Measurements from ENCODE around the gene PRKCA.

The PRKCA gene

DNA sequence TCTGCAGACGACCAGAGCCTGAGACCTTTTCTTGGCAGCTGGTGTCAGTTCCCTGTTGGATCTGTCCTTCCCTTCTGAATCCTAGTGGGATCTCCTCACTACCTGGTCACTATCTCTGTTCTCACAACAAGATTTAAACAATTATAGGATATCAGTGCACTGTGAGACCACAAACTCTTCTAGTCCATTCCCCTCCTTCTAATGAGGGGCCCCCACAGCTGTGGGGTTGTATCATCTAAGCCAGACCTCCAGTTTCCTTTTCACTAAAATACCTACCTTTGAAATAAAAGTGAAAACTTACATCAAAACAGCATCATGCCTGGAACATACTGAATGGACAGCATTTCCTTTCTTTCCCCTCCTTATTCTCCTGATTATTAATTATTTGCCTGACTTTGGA lies 233.2 kb downstream of the PRKCA start:
- H3K9me3 ChIP-seq: no peaks in the 10 kb centered on the region
- no peaks in the 10 kb centered on the region for H3K36me3 ChIP-seq
- TF ChIP-seq, protein P1, sequence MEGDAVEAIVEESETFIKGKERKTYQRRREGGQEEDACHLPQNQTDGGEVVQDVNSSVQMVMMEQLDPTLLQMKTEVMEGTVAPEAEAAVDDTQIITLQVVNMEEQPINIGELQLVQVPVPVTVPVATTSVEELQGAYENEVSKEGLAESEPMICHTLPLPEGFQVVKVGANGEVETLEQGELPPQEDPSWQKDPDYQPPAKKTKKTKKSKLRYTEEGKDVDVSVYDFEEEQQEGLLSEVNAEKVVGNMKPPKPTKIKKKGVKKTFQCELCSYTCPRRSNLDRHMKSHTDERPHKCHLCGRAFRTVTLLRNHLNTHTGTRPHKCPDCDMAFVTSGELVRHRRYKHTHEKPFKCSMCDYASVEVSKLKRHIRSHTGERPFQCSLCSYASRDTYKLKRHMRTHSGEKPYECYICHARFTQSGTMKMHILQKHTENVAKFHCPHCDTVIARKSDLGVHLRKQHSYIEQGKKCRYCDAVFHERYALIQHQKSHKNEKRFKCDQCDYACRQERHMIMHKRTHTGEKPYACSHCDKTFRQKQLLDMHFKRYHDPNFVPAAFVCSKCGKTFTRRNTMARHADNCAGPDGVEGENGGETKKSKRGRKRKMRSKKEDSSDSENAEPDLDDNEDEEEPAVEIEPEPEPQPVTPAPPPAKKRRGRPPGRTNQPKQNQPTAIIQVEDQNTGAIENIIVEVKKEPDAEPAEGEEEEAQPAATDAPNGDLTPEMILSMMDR (IDR thresholded peaks at IDR 0.05): no peak
- no peak overlapping the region for H3K4me3 ChIP-seq (ENCODE audit: low read depth in 1 of 2, low read length in 1 of 2)
- H3K4me1 ChIP-seq (ENCODE audit: control insufficient read depth in 1 of 2, insufficient read depth in 1 of 2, low read depth in 1 of 2, low read length in 1 of 2): no peaks in the 10 kb centered on the region
- no peak overlapping the region for H3K27ac ChIP-seq
- no peaks in the 10 kb centered on the region for H3K27me3 ChIP-seq

DNA sequence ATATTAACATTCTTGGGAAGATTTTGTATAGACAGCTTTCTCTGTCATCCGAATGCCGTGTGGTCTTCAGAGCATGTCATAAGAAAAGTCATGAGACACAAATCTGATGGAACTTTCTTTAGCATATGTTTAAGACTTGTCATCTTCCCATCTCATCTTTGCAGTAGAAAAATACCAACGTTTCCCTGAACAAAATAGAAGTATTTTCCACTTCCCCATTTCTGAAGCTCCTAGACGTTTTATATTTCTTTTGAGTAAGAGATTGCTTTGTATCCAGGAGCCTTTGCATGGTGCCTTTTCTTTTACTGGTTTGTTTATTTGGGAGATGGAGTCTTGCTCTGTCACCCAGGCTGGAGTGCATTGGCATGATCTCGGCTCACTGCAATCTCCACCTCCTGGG lies 235.1 kb downstream of the PRKCA start:
- no peak overlapping the region for H3K27ac ChIP-seq
- H3K9me3 ChIP-seq: no peaks in the 10 kb centered on the region
- TF ChIP-seq, protein P1 (IDR thresholded peaks at IDR 0.05): no peak
- no peaks in the 10 kb centered on the region for H3K4me1 ChIP-seq (ENCODE audit: control insufficient read depth in 1 of 2, insufficient read depth in 1 of 2, low read depth in 1 of 2, low read length in 1 of 2)
- H3K36me3 ChIP-seq: no peaks in the 10 kb centered on the region
- H3K27me3 ChIP-seq: no peaks in the 10 kb centered on the region
- H3K4me3 ChIP-seq (ENCODE audit: low read depth in 1 of 2, low read length in 1 of 2): no peak overlapping the region

DNA sequence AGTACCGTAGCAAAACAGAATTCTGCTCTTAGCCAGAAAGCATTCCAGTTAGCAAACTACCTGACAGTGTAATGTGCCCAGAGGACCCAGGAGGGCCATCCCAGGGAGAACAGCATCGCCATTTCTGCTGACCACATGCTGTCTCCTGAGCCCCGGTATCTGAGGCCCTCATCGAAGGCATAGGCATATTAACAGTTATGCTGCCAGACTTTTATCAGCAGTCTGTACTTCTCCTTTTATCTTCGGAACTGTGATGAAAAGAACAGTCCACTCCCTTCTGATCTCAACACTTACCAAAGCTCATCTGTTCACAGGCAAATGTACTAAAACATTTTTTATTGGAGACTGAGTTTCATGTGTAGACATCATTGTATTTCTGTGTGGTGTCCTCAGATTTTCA lies 236.4 kb downstream of the PRKCA start:
- Histone ChIP-seq H3K4me3 (ENCODE audit: low read depth in 1 of 2, low read length in 1 of 2) (no peak overlapping the region), H3K4me1 (ENCODE audit: control insufficient read depth in 1 of 2, insufficient read depth in 1 of 2, low read depth in 1 of 2, low read length in 1 of 2) (no peaks in the 10 kb centered on the region), H3K27me3 (no peaks in the 10 kb centered on the region), H3K9me3 (no peaks in the 10 kb centered on the region), H3K27ac (no peak overlapping the region), H3K36me3 (no peaks in the 10 kb centered on the region)
- TF ChIP-seq, protein P1 (IDR thresholded peaks at IDR 0.05): no peak

- Histone ChIP-seq H3K4me3 (ENCODE audit: low read depth in 1 of 2, low read length in 1 of 2) (no peak overlapping the region), H3K27ac (no peak overlapping the region), H3K36me3 (no peaks in the 10 kb centered on the region), H3K27me3 (no peaks in the 10 kb centered on the region), H3K4me1 (ENCODE audit: control insufficient read depth in 1 of 2, insufficient read depth in 1 of 2, low read depth in 1 of 2, low read length in 1 of 2) (no peaks in the 10 kb centered on the region), H3K9me3 (no peaks in the 10 kb centered on the region)
- TF ChIP-seq, protein P1 (IDR thresholded peaks at IDR 0.05): no peak
Measured at GRCh38 chr17:66540131-66540781, 237.8 kb downstream of the PRKCA start.

DNA sequence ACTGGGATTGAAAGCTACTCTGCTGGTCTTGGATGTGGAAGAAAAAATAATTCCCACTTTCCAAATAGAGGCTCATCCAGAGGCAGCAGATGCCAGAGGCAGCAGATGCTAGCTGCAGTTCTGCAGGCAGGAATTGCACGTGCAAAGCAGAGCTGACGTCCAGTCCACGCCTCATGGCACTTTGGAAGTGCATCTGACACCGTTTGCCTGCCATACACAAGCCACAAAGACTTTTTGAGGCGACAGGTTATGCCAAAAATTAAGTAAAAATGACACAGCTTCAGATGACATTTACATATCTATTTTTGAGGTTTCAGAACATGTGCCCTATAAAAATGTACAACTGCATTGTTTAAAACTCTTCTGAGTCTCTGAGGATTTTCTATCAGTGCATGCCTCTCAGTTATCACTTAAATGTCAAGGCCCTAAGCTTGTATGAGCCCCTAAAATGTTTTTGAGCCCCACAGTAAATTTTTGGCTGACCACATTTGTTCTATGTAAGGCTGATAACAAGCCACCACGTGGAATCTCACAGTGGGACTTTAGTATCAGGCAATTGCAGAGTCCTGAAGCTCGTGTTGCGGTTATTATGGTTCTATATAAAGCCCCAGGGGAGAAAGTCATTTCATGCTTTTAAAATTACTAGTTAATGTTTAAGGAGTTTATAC lies 239.2 kb downstream of the PRKCA start:
- TF ChIP-seq, protein P1 (IDR thresholded peaks at IDR 0.05): no peak
- H3K4me1 ChIP-seq (ENCODE audit: control insufficient read depth in 1 of 2, insufficient read depth in 1 of 2, low read depth in 1 of 2, low read length in 1 of 2): no peaks in the 10 kb centered on the region
- no peak overlapping the region for H3K27ac ChIP-seq
- no peaks in the 10 kb centered on the region for H3K36me3 ChIP-seq
- H3K27me3 ChIP-seq: no peaks in the 10 kb centered on the region
- no peaks in the 10 kb centered on the region for H3K9me3 ChIP-seq
- H3K4me3 ChIP-seq (ENCODE audit: low read depth in 1 of 2, low read length in 1 of 2): no peak overlapping the region

All from neutrophil (primary cell).